HL-60 (cell line): ENCODE results near the gene NCS1.

Experiments used
- CTCF ChIP-seq: IDR thresholded peaks from one replicate; pipeline ENCODE4 v1.5.1; 2011; ENCODE audit warnings: low read length, control low read depth, inconsistent platforms; ENCODE audit not compliant: insufficient read depth
- REST ChIP-seq: IDR thresholded peaks from 2 replicates; pipeline ENCODE4 v1.6.1; 2012; ENCODE audit warnings: low read depth; ENCODE audit not compliant: insufficient replicate concordance
- SPI1 ChIP-seq: IDR thresholded peaks from 2 replicates; pipeline ENCODE4 v1.6.1; 2012; ENCODE audit warnings: low read depth, mild to moderate bottlenecking, borderline replicate concordance

DNA sequence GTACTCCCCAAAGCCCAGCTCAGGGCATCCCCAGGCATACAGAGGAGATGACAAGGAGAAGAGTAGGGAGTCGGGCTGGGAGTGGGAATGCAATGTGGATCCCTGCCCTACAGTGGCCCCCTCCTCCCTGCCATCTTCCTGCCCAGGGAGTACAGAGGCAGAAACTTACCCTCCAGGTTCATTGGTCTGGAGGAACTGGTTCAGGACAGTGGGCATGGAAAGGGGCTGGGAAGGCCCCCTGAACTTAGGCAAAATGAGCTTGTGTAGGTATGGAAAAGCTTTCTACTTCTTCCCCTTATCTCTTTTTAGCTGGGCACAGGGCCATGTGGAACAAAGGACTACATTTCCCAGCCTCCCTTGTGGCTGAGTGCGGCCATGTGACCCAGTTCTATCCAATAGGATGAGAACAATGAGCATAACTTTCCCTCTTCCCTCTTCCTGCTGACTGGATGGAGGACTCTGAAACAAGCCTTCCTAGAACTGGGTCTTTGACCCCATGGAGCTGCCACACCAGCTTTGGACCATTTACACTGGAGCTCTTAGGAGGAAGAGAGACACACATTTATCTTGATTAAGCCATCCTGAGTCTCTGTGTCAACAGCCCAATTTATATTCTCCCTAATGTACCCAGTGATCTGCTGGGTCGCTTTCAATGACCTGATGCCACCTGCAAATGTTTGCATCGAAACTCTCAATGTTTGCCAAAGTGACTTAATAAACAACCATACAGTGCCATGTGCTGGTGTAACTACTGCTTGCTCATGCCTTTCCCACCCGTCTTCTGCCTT, 68.4 kb downstream of the NCS1 start:
- no peak for TF ChIP-seq CTCF
- TF ChIP-seq SPI1: no peak
- no peak for TF ChIP-seq REST
